Measurements from ENCODE around the gene ARHGAP1.

- TF ChIP-seq CTCF (IDR thresholded peaks at IDR 0.05) (no peak), POLR2AphosphoS5 (IDR thresholded peaks at IDR 0.05; ENCODE audit: insufficient read depth in 1 of 2, low read depth in 1 of 2) (no peak), POLR2A (IDR thresholded peaks at IDR 0.05) (no peak)
Observed at GRCh38 chr11:46719048-46719542, 18.7 kb upstream of the ARHGAP1 start, which contains the start of gene F2.

Measured in vagina (tissue), 2 donors.